HG03097 (cell line): Measurements from ENCODE around the gene GPC1.

Experiments
- ATAC-seq: cut with Tn5 transposase; IDR thresholded peaks from one replicate; pipeline ENCODE4 v1.9.1; 2021; ENCODE audit not compliant: unreplicated experiment, low FRiP score

Gene GPC1

DNA sequence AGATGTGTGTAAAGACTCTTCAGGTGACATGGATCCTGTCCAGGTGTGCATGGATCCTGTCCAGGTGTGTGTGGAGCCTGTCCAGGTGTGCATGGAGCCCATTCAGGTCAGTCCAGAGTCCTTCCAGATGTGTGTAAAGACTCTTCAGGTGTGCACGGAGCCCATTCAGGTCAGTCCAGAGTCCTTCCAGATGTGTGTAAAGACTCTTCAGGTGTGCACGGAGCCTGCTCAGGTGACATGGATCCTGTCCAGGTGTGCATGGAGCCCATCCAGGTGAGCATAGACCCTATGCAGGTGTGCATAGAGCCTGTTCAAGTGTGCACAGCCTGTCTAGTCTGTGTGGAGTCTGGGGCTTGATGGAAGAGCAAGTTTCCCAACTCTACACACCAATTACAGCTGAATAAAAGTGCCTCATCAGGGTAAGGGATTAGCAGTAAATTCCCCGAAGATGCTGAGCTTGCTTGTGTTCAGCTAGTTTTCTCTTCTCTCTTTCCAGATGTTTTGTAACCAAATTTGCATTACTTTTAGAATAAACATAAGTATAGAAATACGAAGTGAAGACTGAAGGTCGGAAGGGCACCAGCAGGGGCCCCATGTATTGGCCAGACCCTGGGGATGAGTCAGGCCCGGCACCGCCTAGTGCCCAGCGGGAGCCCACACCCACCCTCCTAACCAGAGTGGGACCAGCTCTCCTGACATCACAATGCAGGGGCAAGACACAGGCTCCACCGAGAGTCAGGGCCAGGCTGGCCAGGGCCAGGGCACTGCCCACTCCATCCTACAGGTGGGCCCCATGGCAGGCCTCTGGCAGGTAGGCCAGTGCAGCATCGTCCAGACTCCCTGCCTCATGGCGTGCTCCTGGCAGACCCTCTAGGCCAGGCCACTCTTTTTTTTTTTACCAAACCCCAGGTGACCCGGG lies 38.6 kb upstream of the GPC1 start:
- ATAC-seq, result no peak

GRCh38 chr2:240397542-240397916 lies 37.9 kb upstream of the GPC1 start:
- ATAC-seq, result no peak

GRCh38 chr2:240397924-240398645 lies 37.4 kb upstream of the GPC1 start:
- ATAC-seq, result no peak

DNA sequence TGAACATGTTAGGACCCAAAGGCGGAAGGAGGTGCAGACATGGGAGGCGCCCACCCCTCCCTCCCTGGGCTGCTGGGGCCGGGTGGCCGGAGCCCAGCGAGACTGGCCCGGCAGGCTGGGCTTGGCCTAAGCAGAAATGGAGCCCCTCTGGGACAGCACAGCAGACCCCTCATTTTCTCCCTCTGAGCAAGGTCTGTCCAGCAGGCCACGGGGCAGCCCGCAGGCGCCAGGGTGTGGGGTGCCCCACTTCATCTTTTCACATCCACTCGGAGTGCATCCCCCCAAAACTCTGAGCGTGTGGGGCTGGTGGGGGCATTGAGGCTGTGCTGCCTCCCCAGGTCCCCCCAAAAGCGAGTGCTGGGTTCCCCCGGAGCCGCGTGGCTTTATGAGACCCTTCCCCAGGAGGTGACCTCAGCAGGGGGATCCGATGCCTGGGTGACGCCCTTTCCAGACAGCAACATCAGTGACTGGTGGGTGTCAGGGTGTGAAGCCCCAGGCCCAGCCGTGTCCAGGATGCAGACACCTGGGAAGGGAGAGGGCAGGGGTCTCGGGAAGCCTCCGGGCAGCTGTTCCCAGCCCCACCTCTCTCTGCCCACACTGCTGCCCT lies 36.7 kb upstream of the GPC1 start:
- no peak for ATAC-seq

- no peak for ATAC-seq
These were observed 35.8 kb upstream of the GPC1 start for GRCh38 chr2:240399419-240400324.

- no peak for ATAC-seq
These were observed 34.9 kb upstream of the GPC1 start for GRCh38 chr2:240400371-240401161.

DNA sequence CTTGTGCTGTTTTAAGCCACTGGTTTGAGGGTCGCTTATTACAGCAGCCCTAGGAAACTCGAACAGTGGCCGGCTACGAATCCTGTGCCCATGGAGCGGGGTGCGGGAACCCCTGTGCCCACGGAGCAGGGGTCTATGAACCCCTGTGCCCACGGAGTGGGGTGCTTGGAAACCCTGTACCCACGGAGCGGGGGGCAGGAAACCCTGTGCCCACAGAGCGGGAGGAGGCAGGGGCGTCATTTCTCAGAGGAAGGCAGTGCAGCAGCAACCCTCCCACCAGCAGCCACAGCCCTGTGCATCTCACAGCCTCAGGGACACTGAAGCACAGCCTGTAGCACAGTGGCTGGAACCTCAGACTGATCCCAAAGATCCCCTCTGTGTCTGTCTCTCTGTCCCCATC lies 34.2 kb upstream of the GPC1 start:
- ATAC-seq, result no peak

DNA sequence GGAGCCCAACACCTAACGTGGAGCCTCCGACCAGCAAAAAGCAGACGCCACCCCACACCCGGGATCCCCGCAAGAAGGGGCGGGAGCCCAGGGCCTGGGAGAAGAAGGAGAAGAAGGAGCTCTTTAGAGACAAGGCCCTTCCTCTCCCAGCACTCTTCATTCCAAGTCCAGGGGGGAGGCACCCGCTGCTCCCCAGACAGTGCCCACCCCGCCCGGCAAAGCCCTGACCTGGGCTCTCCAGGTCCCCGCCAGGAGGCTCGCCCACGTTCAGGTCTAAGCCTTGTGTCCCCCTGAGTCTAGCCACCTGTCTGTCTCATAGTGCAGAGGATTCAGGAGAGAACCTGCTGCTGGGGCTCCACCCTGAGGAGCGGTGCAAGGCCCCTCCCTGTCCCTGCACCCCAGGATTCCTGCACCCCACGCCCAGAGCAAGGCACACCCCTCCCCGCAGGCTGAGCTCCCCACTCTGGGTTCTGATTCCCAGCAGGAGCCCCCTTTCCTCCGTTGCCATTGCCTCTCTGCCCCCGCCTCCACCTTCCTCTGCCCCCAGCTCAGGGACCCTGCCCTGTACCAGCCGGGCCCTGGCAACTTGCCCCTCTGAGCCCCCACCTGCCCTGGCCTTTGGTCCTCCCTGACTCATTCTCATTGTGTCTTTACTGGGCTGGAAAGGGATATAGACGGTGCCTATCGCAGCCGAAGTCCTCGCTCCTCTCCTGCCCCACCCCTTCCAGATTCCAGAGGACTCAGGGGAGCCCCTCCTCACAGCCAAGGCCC lies 33.5 kb upstream of the GPC1 start:
- no peak for ATAC-seq

DNA sequence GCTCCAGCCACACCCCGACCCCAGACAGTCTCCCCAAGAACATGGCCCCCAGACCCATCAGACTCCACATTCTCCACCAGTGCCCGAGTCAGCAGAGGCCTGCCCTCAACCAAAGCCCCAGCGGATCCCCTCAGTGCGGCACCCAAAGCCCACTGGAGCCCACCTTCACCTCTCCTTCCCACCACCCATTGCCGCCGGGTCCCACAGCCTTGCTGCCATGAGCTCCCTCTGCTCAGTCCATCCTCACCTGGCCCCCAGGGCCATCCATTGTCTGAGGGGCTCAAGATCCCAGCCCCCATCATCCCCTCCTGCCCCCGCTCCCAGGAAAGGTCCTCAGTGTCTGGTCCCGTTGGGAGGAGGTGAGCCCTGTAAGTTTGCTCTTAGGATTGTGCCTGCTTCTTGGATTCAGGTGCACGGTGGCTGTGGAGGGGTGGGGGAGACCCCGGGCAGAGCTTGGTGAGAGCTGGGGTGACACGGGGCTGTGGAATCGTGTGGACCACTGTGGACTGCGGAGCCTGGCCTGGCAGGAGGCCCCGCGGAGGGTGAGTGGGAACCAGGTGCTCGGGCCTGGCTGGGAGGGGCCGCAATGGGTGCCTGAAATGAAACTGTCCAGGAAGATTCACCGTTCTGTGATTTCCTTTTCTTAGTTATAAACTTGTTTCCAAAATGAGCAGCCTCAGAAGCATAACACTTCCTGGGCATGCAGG lies 32.7 kb upstream of the GPC1 start:
- no peak for ATAC-seq

GRCh38 chr2:240403396-240404104 lies 31.9 kb upstream of the GPC1 start:
- no peak for ATAC-seq

- no peak for ATAC-seq
These were observed 31.1 kb upstream of the GPC1 start for GRCh38 chr2:240404174-240404852.

GRCh38 chr2:240405133-240405532 lies 30.3 kb upstream of the GPC1 start:
- ATAC-seq, result no peak

GRCh38 chr2:240405684-240406313 lies 29.7 kb upstream of the GPC1 start:
- no peak for ATAC-seq

GRCh38 chr2:240407090-240407489 lies 28.4 kb upstream of the GPC1 start:
- no peak for ATAC-seq

DNA sequence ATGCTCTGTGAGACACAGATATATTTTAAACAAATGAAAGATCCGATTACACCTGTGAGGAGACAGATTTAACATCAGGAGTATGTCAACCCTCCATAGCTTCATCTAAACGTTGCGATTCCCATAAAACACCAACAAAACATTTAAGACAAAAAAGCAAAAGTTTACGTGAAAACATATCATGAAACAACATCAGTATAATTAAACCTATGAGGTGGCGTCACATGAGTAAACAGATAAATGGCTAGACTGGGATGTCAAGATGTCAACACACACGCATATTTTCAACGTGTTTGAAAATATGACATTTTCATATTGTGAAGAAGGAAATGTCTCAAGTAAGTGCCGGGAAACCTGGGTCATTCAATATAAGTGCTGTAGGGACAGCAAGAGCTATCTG lies 25.5 kb upstream of the GPC1 start:
- no peak for ATAC-seq

- ATAC-seq, result no peak
These were observed 24.7 kb upstream of the GPC1 start for GRCh38 chr2:240410808-240411207.
